Measurements from ENCODE around the gene SEPTIN6.

Gene SEPTIN6

DNA sequence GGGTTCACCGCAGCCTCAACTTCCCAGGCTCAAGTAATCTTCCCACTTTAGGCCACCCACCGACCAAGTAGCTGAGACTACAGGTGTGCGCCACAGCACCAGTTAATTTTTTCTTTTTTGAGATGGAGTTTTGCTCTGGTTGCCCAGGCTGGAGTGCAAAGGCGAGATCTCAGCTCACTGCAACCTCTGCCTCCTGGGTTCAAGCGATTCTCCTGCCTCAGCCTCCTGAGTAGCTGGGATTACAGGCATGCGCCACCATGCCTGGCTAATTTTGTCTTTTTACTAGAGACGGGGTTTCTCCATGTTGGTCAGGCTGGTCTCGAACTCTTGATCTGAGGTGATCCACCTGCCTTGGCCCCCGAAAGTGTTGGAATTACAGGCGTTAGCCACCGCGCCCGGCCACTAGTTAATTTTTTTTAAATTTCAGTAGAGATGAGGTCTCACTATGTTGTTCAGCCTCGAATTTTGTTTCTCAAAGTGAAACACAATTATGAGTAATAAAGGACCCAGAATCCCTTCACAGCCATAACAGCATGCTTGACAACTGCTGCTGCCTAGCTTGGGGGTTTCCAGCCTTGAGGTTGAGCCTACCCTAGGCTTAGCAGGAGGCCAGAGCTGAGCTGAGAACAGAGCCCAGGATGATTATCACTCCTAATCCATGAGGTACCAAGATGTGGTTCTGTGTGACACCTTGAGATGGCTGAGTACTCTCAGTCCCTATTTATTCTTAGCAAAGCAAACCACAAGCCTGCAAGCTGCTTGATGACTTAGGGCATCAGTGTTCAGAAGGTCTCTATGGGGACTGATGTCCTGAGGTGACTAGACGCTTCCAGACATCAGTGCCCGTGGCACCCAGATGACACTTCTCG is 45.2 kb downstream of the SEPTIN6 start:
- no peak for FAIRE-seq

DNA sequence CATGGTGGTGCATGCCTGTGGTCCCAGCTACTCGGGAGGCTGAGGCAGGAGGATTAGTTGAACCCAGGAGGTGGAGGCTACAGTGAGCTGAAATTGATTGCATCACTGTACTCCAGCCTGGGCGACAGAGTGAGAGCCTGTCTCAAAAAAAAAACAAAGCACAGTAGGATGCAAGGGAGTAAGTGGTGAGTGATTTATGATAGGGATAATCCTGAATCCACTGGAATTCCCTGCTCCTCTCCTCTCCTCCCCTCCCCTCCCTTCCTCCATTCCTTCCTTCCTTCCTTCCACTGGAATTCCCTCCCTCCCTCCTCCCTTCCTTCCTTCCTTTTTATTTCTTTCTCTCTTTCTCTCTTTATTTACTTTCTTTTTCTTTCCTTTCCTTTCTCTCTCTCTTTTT is 45.9 kb downstream of the SEPTIN6 start:
- no peak for FAIRE-seq

DNA sequence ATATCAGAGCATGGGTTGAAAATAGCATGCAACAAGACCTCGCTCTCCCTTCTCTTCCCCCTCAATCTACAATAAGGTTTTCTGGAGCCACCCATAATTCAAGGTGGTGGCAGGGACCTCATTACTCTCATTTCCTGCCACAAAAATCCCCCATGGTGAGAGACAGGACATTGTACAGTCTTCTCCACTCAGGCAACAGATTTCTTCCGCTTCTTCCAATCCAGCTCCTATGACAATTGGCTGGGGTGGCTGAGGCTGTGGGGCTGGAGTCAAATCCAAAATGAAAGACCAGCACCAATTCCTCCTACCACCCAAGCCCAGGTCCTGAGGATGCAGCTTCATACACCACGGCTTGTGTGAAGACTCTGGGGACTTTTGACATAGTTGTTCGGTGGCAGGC is 46.5 kb downstream of the SEPTIN6 start:
- no peak for FAIRE-seq

DNA sequence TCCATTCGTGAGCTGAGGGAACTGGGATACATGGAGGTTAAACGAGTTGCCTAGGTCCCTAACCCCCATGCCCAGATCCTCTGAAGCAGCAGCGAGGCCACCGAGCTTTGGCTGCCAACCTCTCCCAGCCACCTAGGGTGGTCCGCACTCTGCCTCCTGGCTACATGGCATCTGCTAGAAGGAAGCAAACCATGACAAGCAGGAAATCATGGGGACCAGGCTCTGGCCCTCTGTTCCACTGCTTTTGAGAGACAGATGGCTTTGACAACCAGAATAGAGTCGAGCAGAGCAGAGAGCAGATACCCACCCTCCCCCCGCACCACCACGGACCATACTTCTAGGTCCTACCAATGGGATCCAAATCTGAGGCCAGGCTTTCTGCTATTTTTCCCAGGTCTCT is 49.3 kb downstream of the SEPTIN6 start:
- no peak for FAIRE-seq
